Right forelimb (tissue), 1 donor: Measurements from ENCODE around the gene CRYZ.
"Not testable (repeated sequence)": the region's sequence is repeated elsewhere in the genome, so short reads cannot be mapped to it uniquely, and the experiment has no call there.

Experiments used
- DNase-seq: peaks from one replicate; pipeline ENCODE4 v3.0.0-alpha.2; 2018

Gene CRYZ

DNA sequence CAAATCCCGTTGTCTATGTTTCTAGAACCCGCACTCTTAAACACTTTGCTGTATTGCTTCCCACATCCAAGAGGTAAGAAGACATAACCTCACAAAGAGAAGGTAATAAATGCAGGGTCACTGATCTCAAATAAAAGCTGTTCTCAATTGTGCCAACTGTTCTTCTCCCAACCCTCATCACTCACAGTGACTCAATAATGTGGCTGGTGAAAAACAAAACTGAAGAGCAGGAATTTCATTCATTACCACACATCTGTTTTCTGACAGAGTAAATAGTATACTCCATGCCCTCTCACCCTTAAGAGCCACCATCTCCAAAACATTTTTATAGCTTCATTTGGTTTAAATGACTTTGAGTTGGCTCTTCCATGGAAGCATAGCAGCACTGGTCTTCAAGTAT lies 53.0 kb downstream of the CRYZ start:
- no peak for DNase-seq

- DNase-seq: no peak
Observed at GRCh38 chr1:74677926-74678325, 54.9 kb downstream of the CRYZ start.

GRCh38 chr1:74674278-74675048 lies 58.4 kb downstream of the CRYZ start:
- DNase-seq: no peak

GRCh38 chr1:74673351-74674111 lies 59.3 kb downstream of the CRYZ start, which contains the start of gene ERICH3:
ERICH3 (minus strand) TSS chr1:74673792; CDS start chr1:74673519, 273 bp downstream.
- DNase-seq: peak; percentile 63

GRCh38 chr1:74670866-74671265 lies 62.0 kb downstream of the CRYZ start:
- not testable (repeated sequence) for DNase-seq
